LNCAP (cell line): ENCODE results near the gene SCG5.

Experiments
- TF ChIP-seq, protein P1 (sequence below): fragments of 450-650 bp; IDR thresholded peaks from 2 replicates; pipeline ENCODE4 v1.5.1; 2017; ENCODE audit warnings: mild to moderate bottlenecking

SCG5 gene

GRCh38 chr15:32643907-32644445 lies 2.5 kb downstream of the SCG5 start:
- TF ChIP-seq, protein P1, sequence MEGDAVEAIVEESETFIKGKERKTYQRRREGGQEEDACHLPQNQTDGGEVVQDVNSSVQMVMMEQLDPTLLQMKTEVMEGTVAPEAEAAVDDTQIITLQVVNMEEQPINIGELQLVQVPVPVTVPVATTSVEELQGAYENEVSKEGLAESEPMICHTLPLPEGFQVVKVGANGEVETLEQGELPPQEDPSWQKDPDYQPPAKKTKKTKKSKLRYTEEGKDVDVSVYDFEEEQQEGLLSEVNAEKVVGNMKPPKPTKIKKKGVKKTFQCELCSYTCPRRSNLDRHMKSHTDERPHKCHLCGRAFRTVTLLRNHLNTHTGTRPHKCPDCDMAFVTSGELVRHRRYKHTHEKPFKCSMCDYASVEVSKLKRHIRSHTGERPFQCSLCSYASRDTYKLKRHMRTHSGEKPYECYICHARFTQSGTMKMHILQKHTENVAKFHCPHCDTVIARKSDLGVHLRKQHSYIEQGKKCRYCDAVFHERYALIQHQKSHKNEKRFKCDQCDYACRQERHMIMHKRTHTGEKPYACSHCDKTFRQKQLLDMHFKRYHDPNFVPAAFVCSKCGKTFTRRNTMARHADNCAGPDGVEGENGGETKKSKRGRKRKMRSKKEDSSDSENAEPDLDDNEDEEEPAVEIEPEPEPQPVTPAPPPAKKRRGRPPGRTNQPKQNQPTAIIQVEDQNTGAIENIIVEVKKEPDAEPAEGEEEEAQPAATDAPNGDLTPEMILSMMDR, result no peak

- TF ChIP-seq, protein P1, result no peak
These were observed 4.8 kb downstream of the SCG5 start for GRCh38 chr15:32646291-32646690.

DNA sequence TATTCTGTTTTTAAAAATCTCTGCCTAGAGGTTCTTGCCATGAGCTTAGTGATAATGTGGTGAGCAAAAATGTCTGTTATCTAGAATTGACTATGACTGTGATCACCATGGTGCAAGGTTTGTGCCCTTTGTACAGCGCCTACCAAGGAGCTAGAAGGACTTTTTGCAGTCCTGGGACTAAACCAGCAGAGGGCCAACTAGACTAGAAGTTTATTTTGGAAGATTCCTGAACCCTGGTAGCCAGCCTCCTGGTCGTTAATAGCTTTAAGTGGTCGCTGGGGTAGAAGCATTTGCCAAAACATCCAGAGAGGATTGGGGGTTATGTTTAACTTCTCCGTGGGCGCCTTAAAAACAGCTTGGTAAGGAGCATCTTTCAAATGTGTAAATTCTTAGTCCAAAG lies 7.8 kb downstream of the SCG5 start:
- TF ChIP-seq, protein P1, result peak; percentile 63

DNA sequence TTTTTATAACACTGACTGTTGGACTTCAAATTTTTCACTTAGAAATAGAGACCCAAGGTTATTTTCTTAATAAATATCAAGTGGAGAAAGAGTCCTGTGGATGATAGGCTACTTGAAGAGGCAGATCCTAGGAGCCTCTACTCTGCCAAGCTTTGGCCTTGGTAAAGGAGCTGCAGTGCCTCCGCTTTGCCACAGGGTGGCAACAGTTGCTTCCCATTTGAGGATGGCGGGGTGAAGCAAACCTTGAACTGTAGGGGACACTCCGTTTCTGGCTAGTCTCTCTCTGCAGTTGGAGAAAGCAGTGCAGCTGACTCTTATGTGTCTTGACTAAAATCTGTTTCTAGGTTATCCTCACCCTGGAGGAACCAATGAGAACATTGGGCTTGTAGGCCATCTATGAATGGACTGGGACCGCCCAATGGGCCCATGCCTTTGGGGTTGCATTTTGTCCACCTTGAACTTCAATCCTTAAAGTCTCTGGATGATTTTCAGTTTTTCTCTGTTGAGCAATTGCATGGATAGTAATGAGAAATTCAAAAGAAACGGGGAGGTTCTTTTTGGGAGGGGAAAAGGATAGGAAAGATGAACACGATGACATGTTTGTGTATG lies 9.8 kb downstream of the SCG5 start:
- TF ChIP-seq, protein P1, result peak; percentile 95

- TF ChIP-seq, protein P1, result no peak
These were observed 10.7 kb downstream of the SCG5 start for GRCh38 chr15:32652178-32652577.

GRCh38 chr15:32656091-32656490 lies 14.6 kb downstream of the SCG5 start:
- TF ChIP-seq, protein P1, result no peak

DNA sequence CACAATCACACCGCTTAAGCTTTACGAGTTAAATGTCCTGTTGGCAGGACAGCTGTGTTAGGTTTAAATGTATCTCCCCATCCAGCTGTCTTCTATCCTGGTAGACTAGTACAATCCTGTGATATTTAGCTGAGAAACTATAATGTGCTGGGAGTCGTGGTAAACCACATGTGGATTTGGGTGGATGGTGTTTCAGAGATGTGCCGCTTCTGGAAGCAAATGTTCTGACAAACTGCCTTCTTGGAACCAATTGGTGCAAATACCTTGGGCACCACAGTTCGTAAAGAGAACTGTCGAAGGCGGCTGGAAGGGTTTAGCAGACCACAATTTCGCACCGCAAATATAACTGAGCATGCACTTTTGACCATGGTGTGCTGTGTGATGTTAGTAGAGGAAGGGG lies 15.0 kb downstream of the SCG5 start:
- TF ChIP-seq, protein P1, result no peak
